A549 (cell line): Measurements from ENCODE around the gene WSB2. TPM values are rescaled to one million over a fixed set of nuclear protein-coding genes. Genes with fewer than 3 reads are reported as not detected.
A peak's percentile ranks its signal among the peaks of the same experiment; 100 is the strongest.

Source experiments
- ATAC-seq, 2 experiments: fragments of 200-7000 bp in 1 of 2; fragments of >200 bp in 1 of 2; cut with Nextera tagmentation in 1 of 2; cut with Tn5 transposase in 1 of 2; 3 replicates each; pipeline versions ENCODE4 v1.8.0 to v1.9.1; 2018 to 2020; ENCODE audit warnings: mild to moderate bottlenecking in 1 of 2, moderate library complexity in 1 of 2
- CTCF ChIA-PET: fragments of 300-600 bp; sonication (Branson Sonifier 250); formaldehyde crosslinking; extraction: SDS; loops from one replicate; lab custom pipeline; 2021; ENCODE audit warnings: antibody characterized with exemption, inconsistent platforms; lab: Yijun Ruan, JAX
- POLR2A ChIA-PET: fragments of 350-600 bp; formaldehyde crosslinking; extraction: SDS; loops from one replicate; lab custom pipeline; 2021; ENCODE audit warnings: antibody characterized with exemption, inconsistent platforms; lab: Yijun Ruan, JAX
- DNase-seq, 2 experiments: peaks; one replicate each; pipeline versions ENCODE4 v3.0.0 to v3.0.0-alpha.2; 2011 to 2016; ENCODE audit warnings: low read depth in 1 of 2, low spot score in 1 of 2
- FAIRE-seq: peaks from 2 replicates; lab custom pipeline; 2011; peaks lifted over from hg19 to GRCh38; lab: Jason Lieb, UNC
- H3K27ac ChIP-seq, 2 experiments: fragments of >200 bp; sonication (Bioruptor Twin); formaldehyde crosslinking; 3 replicates each; pipeline ENCODE4 v1.5.1; 2016 to 2017
- H3K4me1 ChIP-seq: fragments of >200 bp; sonication (Bioruptor Twin); formaldehyde crosslinking; 3 replicates; pipeline ENCODE4 v1.6.1; 2016
- H3K4me2 ChIP-seq: fragments of >200 bp; sonication (Bioruptor Twin); formaldehyde crosslinking; 3 replicates; pipeline ENCODE4 v1.6.1; 2016
- H3K4me3 ChIP-seq: fragments of >200 bp; sonication (Bioruptor Twin); formaldehyde crosslinking; 3 replicates; pipeline ENCODE4 v1.5.1; 2016
- H3K9me3 ChIP-seq: fragments of >200 bp; sonication (Bioruptor Twin); formaldehyde crosslinking; 3 replicates; pipeline ENCODE4 v1.6.1; 2016
- CBX8 ChIP-seq: fragments of 200-600 bp; sonication (generic); IDR thresholded peaks from 2 replicates; pipeline ENCODE4 v1.6.1; 2016
- CHD2 ChIP-seq: fragments of 150-350 bp; IDR thresholded peaks from 2 replicates; pipeline ENCODE4 v1.6.1; 2014; ENCODE audit warnings: low read length; ENCODE audit not compliant: partially characterized antibody
- EHMT2 ChIP-seq: fragments of 200-600 bp; sonication (generic); IDR thresholded peaks from 2 replicates; pipeline ENCODE4 v1.6.1; 2016; ENCODE audit warnings: antibody characterized with exemption, low read depth, mild to moderate bottlenecking, moderate library complexity
- FOSB ChIP-seq: fragments of 250-450 bp; sonication (Bioruptor Pico); IDR thresholded peaks from 2 replicates; pipeline ENCODE4 v1.5.0; 2020; ENCODE audit warnings: mild to moderate bottlenecking, moderate library complexity
- FOXS1 ChIP-seq: fragments of 250-450 bp; sonication (Bioruptor Pico); IDR thresholded peaks from 2 replicates; pipeline ENCODE4 v1.5.0; 2020; ENCODE audit warnings: mild to moderate bottlenecking, moderate library complexity
- HEYL ChIP-seq: fragments of 250-450 bp; sonication (Bioruptor Pico); IDR thresholded peaks from 2 replicates; pipeline ENCODE4 v1.8.0; 2021; ENCODE audit warnings: mild to moderate bottlenecking, moderate library complexity
- KDM5A ChIP-seq: fragments of 200-600 bp; sonication (generic); IDR thresholded peaks from 2 replicates; pipeline ENCODE4 v1.6.1; 2016; ENCODE audit warnings: antibody characterized with exemption, mild to moderate bottlenecking
- MAFK ChIP-seq: fragments of 450-650 bp; IDR thresholded peaks from 2 replicates; pipeline ENCODE4 v1.6.1; 2014; ENCODE audit not compliant: partially characterized antibody
- MAZ ChIP-seq: fragments of 150-350 bp; IDR thresholded peaks from 2 replicates; pipeline ENCODE4 v1.6.1; 2014; ENCODE audit warnings: antibody characterized with exemption, low read depth, low read length, borderline replicate concordance
- MYC ChIP-seq: IDR thresholded peaks from 2 replicates; pipeline ENCODE4 v1.6.1; 2012; ENCODE audit warnings: mild to moderate bottlenecking, inconsistent platforms, low read length, improper control_type of control experiment, borderline replicate concordance
- POLR2A ChIP-seq: IDR thresholded peaks from 2 replicates; pipeline ENCODE4 v1.6.1; 2012; ENCODE audit warnings: mild to moderate bottlenecking, low read length
- SMC3 ChIP-seq: fragments of >200 bp; sonication (Bioruptor Twin); formaldehyde crosslinking; IDR thresholded peaks from 3 replicates; pipeline ENCODE4 v1.6.1; 2018; ENCODE audit warnings: inconsistent platforms
- WGBS: methylation state at CpG from one replicate; pipeline ENCODE4 v1.1.6; 2017; ENCODE audit errors: missing lambda C conversion rate; 5-methylcytosine and 5-hydroxymethylcytosine counted together
- polyA plus RNA-seq, 4 experiments: library from polyadenylated mRNA; depleted of rRNA in 3 of 4; stranded (reverse); fragments of >200 nt; fragmentation: RNase III in 1 of 4; extraction: RNeasy Plus Mini Kit Qiagen cat#74134 plus additional on column Dnase treatment in 1 of 4; gene quantifications; 2 replicates in 3 of 4; 3 replicates in 1 of 4; pipeline ENCODE4 v1.2.3, GENCODE V29; 2011 to 2017
- TF ChIP-seq, protein P1 (sequence below): fragments of 450-650 bp; IDR thresholded peaks from 2 replicates; pipeline ENCODE4 v1.6.1; 2014; ENCODE audit warnings: antibody characterized with exemption
- TF ChIP-seq, protein P2 (sequence below): IDR thresholded peaks from 2 replicates; pipeline ENCODE4 v1.6.1; 2012; ENCODE audit warnings: low read depth, borderline replicate concordance
- TF ChIP-seq, protein P3 (sequence below): IDR thresholded peaks from 2 replicates; pipeline ENCODE4 v1.6.1; 2012
- TF ChIP-seq, protein P4 (sequence below): IDR thresholded peaks from 2 replicates; pipeline ENCODE4 v1.6.1; 2012
- TF ChIP-seq, protein P5 (sequence below): fragments of 150-350 bp; IDR thresholded peaks from 2 replicates; pipeline ENCODE4 v1.6.1; 2014; ENCODE audit warnings: low read depth, mild to moderate bottlenecking, low read length

The WSB2 gene
- polyA plus RNA-seq, 2 of the 4 experiments (the other 2 are of a cell fraction): 40.5 to 93.5 TPM

- TF ChIP-seq, protein P1, sequence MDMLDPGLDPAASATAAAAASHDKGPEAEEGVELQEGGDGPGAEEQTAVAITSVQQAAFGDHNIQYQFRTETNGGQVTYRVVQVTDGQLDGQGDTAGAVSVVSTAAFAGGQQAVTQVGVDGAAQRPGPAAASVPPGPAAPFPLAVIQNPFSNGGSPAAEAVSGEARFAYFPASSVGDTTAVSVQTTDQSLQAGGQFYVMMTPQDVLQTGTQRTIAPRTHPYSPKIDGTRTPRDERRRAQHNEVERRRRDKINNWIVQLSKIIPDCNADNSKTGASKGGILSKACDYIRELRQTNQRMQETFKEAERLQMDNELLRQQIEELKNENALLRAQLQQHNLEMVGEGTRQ: no peak
- no peak for TF ChIP-seq FOSB (CRISPR knock-in tag)
Measured at GRCh38 chr12:118098401-118098800, 37.4 kb upstream of the WSB2 start (continued).

DNA sequence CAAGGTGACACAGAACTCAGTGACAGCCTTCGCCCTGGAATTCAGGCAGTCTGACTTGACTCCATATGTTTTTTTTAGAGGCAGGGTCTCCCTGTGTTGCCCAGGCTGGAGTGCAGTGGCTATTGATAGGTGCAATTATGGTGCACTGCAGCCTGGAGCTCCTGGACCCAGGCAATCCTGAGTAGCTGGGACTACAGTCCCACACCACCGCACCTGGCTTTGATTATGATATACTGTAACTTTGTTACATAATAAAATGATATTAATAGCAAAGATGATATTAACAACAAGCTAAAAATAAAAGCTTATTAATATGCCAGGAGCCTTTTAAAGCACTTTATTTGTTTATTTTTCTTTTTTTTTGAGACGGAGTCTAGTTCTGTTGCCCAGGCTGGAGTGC lies 33.1 kb upstream of the WSB2 start:
- Histone ChIP-seq H3K4me3 (no peak overlapping the region), H3K27ac (no peak overlapping the region), H3K4me2 (no peak overlapping the region), H3K4me1 (peaks cover 16% of the 10 kb centered on the region), H3K9me3 (no peaks in the 10 kb centered on the region)
- POLR2A ChIA-PET: no interaction called here
- CTCF ChIA-PET: interaction anchor here (0.6 to 1.8 kb wide), 7 partner anchors 9 to 227 kb away, joined by 3 to 6 read pairs (median 3); no protein-coding TSS in a partner anchor
- ATAC-seq: no peak
- no peak for FAIRE-seq
- TF ChIP-seq, protein P2, sequence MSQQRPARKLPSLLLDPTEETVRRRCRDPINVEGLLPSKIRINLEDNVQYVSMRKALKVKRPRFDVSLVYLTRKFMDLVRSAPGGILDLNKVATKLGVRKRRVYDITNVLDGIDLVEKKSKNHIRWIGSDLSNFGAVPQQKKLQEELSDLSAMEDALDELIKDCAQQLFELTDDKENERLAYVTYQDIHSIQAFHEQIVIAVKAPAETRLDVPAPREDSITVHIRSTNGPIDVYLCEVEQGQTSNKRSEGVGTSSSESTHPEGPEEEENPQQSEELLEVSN: no peak
- TF ChIP-seq EHMT2 (no peak), SMC3 (no peak), MAZ (no peak), POLR2A (no peak), MAFK (no peak)
- TF ChIP-seq, protein P3, sequence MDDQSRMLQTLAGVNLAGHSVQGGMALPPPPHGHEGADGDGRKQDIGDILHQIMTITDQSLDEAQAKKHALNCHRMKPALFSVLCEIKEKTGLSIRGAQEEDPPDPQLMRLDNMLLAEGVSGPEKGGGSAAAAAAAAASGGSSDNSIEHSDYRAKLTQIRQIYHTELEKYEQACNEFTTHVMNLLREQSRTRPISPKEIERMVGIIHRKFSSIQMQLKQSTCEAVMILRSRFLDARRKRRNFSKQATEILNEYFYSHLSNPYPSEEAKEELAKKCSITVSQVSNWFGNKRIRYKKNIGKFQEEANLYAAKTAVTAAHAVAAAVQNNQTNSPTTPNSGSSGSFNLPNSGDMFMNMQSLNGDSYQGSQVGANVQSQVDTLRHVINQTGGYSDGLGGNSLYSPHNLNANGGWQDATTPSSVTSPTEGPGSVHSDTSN: no peak
- TF ChIP-seq, protein P4, sequence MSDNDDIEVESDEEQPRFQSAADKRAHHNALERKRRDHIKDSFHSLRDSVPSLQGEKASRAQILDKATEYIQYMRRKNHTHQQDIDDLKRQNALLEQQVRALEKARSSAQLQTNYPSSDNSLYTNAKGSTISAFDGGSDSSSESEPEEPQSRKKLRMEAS: no peak
- TF ChIP-seq, protein P5, sequence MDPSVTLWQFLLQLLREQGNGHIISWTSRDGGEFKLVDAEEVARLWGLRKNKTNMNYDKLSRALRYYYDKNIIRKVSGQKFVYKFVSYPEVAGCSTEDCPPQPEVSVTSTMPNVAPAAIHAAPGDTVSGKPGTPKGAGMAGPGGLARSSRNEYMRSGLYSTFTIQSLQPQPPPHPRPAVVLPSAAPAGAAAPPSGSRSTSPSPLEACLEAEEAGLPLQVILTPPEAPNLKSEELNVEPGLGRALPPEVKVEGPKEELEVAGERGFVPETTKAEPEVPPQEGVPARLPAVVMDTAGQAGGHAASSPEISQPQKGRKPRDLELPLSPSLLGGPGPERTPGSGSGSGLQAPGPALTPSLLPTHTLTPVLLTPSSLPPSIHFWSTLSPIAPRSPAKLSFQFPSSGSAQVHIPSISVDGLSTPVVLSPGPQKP: no peak
- TF ChIP-seq, all 56 proteins: peak for 0
- no peak for DNase-seq
- 92% methylated on average over 3 of the region's 3 CpGs for WGBS

DNA sequence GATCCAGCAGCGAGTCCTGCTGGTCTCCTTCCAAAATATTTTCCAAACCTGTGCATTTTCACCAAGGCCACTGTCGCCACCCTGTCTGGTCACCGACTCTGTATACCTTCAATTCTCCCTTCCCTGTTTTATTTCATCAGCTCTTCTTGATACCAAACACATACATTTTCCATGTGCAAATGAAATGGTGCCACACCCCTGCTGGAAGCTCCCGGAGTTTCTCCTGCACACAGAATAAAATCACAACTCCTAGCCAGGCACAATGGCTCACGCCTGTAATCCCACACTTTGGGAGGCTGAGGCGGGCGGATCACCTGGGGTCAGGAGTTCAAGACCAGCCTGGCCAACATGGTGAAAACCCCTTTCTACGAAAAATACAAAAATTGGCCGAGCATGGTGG lies 28.8 kb upstream of the WSB2 start:
- no peak for DNase-seq
- POLR2A ChIA-PET: no interaction called here
- peak overlapping the region; percentile 31 for H3K4me2 ChIP-seq
- peak; percentile 7 for FAIRE-seq
- peaks cover 20% of the 10 kb centered on the region for H3K4me1 ChIP-seq
- H3K4me3 ChIP-seq: no peak overlapping the region
- no peaks in the 10 kb centered on the region for H3K9me3 ChIP-seq
- 78% methylated on average over 9 of the region's 9 CpGs for WGBS
- H3K27ac ChIP-seq: peak overlapping the region in 1 of 2 experiments; percentile 46; a peak in 2 of 6 replicates
- ATAC-seq: peak in 1 of 2 experiments; percentile 24; a peak in 2 of 6 replicates
- CTCF ChIA-PET: interaction anchor here (1.4 to 1.7 kb wide), 2 partner anchors 10 to 13 kb away, joined by 4 read pairs; partner anchors contain the start of gene VSIG10
- TF ChIP-seq CHD2 (no peak), FOXS1 (CRISPR knock-in tag) (no peak), KDM5A (no peak), MYC (no peak), HEYL (CRISPR knock-in tag) (no peak), EHMT2 (no peak), CBX8 (no peak)
- TF ChIP-seq, protein P2: no peak
